KMS-11 (cell line): Measurements from ENCODE around the gene COPS3.

Source experiments
- H2AFZ ChIP-seq: fragments of 200-600 bp; sonication (generic); 2 replicates; pipeline ENCODE4 v1.6.1; 2016; ENCODE audit warnings: antibody characterized with exemption, mixed run types, low read depth
- H3K27ac ChIP-seq: fragments of 200-600 bp; sonication (generic); 2 replicates; pipeline ENCODE4 v1.6.1; 2016; ENCODE audit warnings: mild to moderate bottlenecking, mixed run types
- H3K27me3 ChIP-seq: fragments of 200-600 bp; sonication (generic); 2 replicates; pipeline ENCODE4 v1.6.1; 2017; ENCODE audit warnings: mild to moderate bottlenecking, low read depth, mixed run types, moderate library complexity; ENCODE audit not compliant: insufficient read depth
- H3K36me3 ChIP-seq: fragments of 200-600 bp; sonication (generic); 2 replicates; pipeline ENCODE4 v1.6.1; 2017; ENCODE audit warnings: mild to moderate bottlenecking, mixed run types; ENCODE audit not compliant: insufficient read depth
- H3K4me1 ChIP-seq: fragments of 200-600 bp; sonication (generic); 2 replicates; pipeline ENCODE4 v1.6.1; 2016; ENCODE audit warnings: mild to moderate bottlenecking, low read depth, mixed run types; ENCODE audit not compliant: poor library complexity, severe bottlenecking
- H3K4me2 ChIP-seq: fragments of 200-600 bp; sonication (generic); 2 replicates; pipeline ENCODE4 v1.7.0; 2016; ENCODE audit warnings: mild to moderate bottlenecking, mixed run types
- H3K4me3 ChIP-seq: fragments of 200-600 bp; sonication (generic); IDR thresholded peaks from 2 replicates; pipeline ENCODE4 v1.6.1; 2017; ENCODE audit warnings: low read depth, low read length, mixed read lengths; ENCODE audit not compliant: insufficient read depth
- H3K79me2 ChIP-seq: fragments of 200-600 bp; sonication (generic); 2 replicates; pipeline ENCODE4 v1.6.1; 2016; ENCODE audit warnings: low read depth, mixed run types; ENCODE audit not compliant: insufficient read depth
- H3K9ac ChIP-seq: fragments of 200-600 bp; sonication (generic); 2 replicates; pipeline ENCODE4 v1.6.1; 2016; ENCODE audit warnings: mild to moderate bottlenecking, mixed run types
- H4K20me1 ChIP-seq: fragments of 200-600 bp; sonication (generic); 2 replicates; pipeline ENCODE4 v1.6.1; 2016; ENCODE audit warnings: mild to moderate bottlenecking, mixed run types; ENCODE audit not compliant: insufficient read depth
- TF ChIP-seq, protein P1 (sequence below): fragments of 200-600 bp; sonication (generic); conservative IDR thresholded peaks from 2 replicates; pipeline ENCODE4 v1.6.1; 2017; ENCODE audit warnings: low read depth, mild to moderate bottlenecking, antibody characterized with exemption, low read length, moderate library complexity, mixed read lengths

COPS3 gene

DNA sequence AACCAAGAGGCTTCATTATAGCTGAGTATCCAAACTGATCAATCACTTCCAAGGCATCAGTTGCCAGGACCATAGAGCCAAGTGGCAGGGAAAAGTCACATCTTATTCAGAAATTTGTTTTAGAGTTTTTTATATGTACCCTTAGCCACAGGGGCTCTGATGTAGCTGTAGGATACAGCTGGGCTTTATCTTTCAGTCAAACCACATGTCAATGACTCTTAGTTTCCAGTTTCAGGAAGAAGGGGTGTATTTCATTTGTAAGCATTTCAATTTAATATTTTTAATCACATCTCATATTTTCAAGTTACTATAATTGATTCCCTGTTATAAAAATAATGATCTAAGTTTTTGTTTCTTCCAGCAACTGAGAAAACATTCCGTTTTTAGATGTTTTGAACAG lies 41.2 kb downstream of the COPS3 start:
- Histone ChIP-seq H3K4me1 (peaks cover 32% of the 10 kb centered on the region), H3K36me3 (no peaks in the 10 kb centered on the region), H3K9ac (peak overlapping the region; percentile 32; the same call in 1 of the 2 replicates), H3K4me2 (peak overlapping the region; percentile 75), H3K79me2 (peaks cover 16% of the 10 kb centered on the region), H3K27me3 (no peaks in the 10 kb centered on the region), H3K4me3 (no peak overlapping the region), H4K20me1 (no peaks in the 10 kb centered on the region), H2AFZ (no peak overlapping the region), H3K27ac (peak overlapping the region; percentile 59)
- TF ChIP-seq, protein P1, sequence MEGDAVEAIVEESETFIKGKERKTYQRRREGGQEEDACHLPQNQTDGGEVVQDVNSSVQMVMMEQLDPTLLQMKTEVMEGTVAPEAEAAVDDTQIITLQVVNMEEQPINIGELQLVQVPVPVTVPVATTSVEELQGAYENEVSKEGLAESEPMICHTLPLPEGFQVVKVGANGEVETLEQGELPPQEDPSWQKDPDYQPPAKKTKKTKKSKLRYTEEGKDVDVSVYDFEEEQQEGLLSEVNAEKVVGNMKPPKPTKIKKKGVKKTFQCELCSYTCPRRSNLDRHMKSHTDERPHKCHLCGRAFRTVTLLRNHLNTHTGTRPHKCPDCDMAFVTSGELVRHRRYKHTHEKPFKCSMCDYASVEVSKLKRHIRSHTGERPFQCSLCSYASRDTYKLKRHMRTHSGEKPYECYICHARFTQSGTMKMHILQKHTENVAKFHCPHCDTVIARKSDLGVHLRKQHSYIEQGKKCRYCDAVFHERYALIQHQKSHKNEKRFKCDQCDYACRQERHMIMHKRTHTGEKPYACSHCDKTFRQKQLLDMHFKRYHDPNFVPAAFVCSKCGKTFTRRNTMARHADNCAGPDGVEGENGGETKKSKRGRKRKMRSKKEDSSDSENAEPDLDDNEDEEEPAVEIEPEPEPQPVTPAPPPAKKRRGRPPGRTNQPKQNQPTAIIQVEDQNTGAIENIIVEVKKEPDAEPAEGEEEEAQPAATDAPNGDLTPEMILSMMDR, result no peak

DNA sequence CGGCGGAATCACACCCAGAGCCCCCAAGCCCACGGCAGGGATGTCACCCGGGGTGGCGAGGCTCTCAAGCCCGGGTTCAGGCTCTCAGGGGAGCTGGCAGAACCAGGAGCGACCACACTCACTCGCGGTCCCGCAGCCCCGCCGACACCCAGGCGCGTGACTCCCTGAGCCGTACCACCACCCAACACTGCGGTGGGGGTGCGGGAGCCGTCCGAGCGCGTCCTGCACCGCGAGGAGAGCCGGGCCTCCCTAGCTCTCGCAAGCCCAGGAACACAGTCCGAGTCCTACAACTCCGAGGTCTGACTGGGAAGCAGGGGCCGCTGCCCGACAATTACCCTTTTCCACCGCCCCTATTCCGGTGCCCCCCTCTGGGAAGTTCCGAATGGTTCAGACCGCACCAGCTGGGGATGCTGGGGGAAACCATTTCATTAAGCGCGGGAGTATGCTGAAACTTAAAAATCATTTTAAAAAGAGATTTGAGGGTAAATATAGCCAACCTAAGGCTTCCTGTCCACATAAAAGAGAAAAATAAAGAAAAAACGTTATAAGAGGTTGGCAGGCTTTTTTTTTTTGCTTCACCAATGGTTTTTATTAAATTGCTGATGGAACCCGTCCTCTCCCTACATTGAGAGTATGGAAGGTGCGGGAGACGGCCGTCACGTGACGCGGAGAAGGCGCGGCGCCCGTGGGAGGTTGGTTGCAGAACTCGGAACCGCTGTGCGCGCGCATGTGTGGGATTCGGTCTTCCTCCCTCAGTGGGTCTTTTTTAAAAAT lies 43.8 kb downstream of the COPS3 start, which contains the start of gene FLCN:
TSS of gene FLCN (minus strand) at position 143 of the 774 bp plus-strand sequence. CDS start 9,031 bp downstream, outside the sequence.
- Histone ChIP-seq H3K9ac (peak within 1 kb of the TSS; percentile 97), H3K27ac (peak within 1 kb of the TSS; percentile 95), H3K4me1 (peaks cover 32% of the 10 kb centered on the region), H4K20me1 (no peaks in the 10 kb centered on the region), H3K4me3 (no peak within 1 kb of the TSS), H3K27me3 (no peaks in the 10 kb centered on the region), H3K4me2 (peak within 1 kb of the TSS; percentile 53), H3K36me3 (no peaks in the 10 kb centered on the region), H3K79me2 (peaks cover 29% of the 10 kb centered on the region), H2AFZ (peak within 1 kb of the TSS; percentile 95)
- TF ChIP-seq, protein P1, result no peak

DNA sequence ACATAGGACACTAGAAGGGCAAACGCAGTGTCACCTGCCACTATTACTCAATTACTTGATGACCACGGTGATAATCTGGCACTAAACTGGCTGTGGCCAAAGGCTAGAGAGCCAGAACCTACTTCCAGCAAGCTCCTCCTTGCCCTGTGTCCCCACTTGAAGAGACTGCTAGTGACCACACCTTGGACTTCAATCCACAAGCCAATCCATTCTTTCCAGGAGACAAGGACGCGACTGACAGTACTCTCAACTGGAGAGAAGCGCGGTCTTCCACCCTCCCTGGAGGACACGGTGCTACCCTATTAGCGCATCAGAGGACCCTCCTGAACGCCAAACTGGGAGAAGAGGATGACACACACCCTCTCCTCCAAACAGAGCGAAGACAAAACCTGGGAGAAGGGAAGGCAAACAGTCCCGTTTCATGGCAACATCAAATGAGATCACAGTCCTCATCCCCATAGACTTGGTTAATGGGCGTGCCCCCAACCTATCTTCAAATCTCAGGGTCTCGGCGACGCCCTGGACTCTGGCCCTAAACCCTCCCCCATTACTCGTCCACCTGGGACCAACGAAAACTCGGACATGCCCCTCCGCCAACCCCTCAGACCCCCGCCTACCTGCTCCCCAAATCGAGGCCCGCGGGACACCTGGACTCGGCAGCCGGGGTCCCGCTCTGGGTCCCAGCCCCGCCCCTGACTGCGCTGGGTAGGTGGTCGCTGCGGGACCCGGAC lies 44.6 kb downstream of the COPS3 start:
- TF ChIP-seq, protein P1, result no peak
- Histone ChIP-seq H3K36me3 (no peaks in the 10 kb centered on the region), H3K4me2 (peak overlapping the region; percentile 53), H3K4me1 (peaks cover 32% of the 10 kb centered on the region), H3K9ac (peak overlapping the region; percentile 97), H3K4me3 (no peak overlapping the region), H3K79me2 (peaks cover 29% of the 10 kb centered on the region), H4K20me1 (no peaks in the 10 kb centered on the region), H2AFZ (peak overlapping the region; percentile 95; the same call in 1 of the 2 replicates), H3K27ac (peak overlapping the region; percentile 95), H3K27me3 (no peaks in the 10 kb centered on the region)

DNA sequence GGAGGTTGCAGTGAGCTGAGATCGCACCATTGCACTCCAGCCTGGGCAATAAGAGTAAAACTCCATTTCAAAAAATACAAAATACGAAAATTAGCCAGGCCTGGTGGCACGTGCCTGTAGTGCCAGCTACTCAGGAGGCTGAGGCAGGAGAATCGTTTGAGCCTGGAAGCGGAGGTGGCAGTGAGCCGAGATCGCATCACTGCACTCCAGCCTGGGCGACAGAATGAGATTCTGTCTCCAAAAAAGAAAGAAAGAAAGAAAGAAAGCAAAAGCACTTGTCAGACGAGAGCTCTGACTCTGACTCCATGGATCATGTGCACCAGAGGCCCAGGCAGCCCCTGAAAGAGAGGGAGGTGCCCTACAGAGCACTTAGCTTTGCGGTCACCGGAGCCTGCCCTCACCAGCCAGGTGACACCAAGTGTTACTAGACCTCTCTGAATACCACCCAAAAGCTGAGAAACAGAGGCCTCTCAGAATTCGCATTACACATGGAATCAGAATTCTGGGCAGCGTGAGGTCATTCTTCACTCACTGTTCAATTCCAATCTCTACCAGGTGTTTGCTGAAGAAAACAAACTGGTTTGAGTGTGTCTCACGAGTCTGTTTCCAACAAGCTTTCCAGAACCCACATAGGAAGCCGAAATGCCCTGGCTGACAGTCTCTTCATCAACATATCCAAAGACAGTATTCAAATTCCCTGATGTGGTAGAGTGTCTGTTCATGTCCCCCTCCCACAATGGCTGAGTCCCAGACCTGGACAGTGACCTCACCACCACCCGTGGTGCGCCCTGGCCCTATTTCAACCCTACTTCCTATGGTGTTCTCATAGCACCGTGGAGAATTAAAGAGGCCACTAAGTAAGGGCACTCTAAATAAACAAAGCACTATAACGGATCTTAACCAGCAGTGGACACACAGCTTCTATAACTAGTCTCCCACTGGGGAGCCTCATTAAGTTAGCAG lies 45.6 kb downstream of the COPS3 start:
- peak overlapping the region; percentile 97; the same call in 1 of the 2 replicates for H3K9ac ChIP-seq
- no peak overlapping the region for H2AFZ ChIP-seq
- TF ChIP-seq, protein P1, result no peak
- H3K4me1 ChIP-seq, result peaks cover 31% of the 10 kb centered on the region
- H3K36me3 ChIP-seq, result no peaks in the 10 kb centered on the region
- H3K79me2 ChIP-seq, result peaks cover 29% of the 10 kb centered on the region
- H3K4me2 ChIP-seq, result peak overlapping the region; percentile 53
- H3K4me3 ChIP-seq, result no peak overlapping the region
- H4K20me1 ChIP-seq, result no peaks in the 10 kb centered on the region
- no peaks in the 10 kb centered on the region for H3K27me3 ChIP-seq
- peak overlapping the region; percentile 43; the same call in 1 of the 2 replicates for H3K27ac ChIP-seq
